ENCODE results near the gene HEXIM1.

Gene HEXIM1

GRCh38 chr17:45149037-45149668, 878 bp downstream of the HEXIM1 start:
- peak overlapping the region; percentile 76 to 92 (median 87) for H3K4me3 ChIP-seq
- peak overlapping the region; percentile 74 to 100 (median 86) for H3K27ac ChIP-seq
- H3K36me3 ChIP-seq, result peaks cover 0 to 21% (median 5%) of the 10 kb centered on the region in 11 experiments; a peak in 9 of 22 replicates

GRCh38 chr17:45149669-45150664, 1.7 kb downstream of the HEXIM1 start:
- peak overlapping the region; percentile 76 to 92 (median 87) for H3K4me3 ChIP-seq
- H3K9ac ChIP-seq, result peak overlapping the region; percentile 86 to 98 (median 91)
- no peaks in the 10 kb centered on the region for H3K27me3 ChIP-seq
- no peaks in the 10 kb centered on the region for H3K9me3 ChIP-seq (replicated peaks in 1 of 11)
- peaks cover 38 to 56% (median 42%) of the 10 kb centered on the region in 10 experiments for H3K4me1 ChIP-seq
- peak overlapping the region; percentile 75 to 95 (median 90) for H3K4me2 ChIP-seq
- TF ChIP-seq Cebpa-rat (IDR thresholded peaks at IDR 0.05), result no peak
- peaks cover 25 to 49% (median 39%) of the 10 kb centered on the region in 11 experiments for H4K20me1 ChIP-seq
- H3K27ac ChIP-seq, result peak overlapping the region; percentile 74 to 100 (median 86)
- peaks cover 0 to 21% (median 5%) of the 10 kb centered on the region in 11 experiments; a peak in 9 of 22 replicates for H3K36me3 ChIP-seq

More at GRCh38 chr17:45149037-45149668, 878 bp downstream of the HEXIM1 start:
- no peaks in the 10 kb centered on the region for H3K9me3 ChIP-seq (replicated peaks in 1 of 11)
- H3K27me3 ChIP-seq, result no peaks in the 10 kb centered on the region
- no peak for TF ChIP-seq Cebpa-rat (IDR thresholded peaks at IDR 0.05)
- H3K4me1 ChIP-seq, result peaks cover 46 to 60% (median 50%) of the 10 kb centered on the region in 10 experiments
- peaks cover 25 to 49% (median 38%) of the 10 kb centered on the region in 11 experiments for H4K20me1 ChIP-seq
- peak overlapping the region; percentile 86 to 98 (median 91) for H3K9ac ChIP-seq
- peak overlapping the region; percentile 75 to 95 (median 90) for H3K4me2 ChIP-seq

- H3K27me3 ChIP-seq, result no peaks in the 10 kb centered on the region
- H3K27ac ChIP-seq, result peak overlapping the region in 10 of 11 experiments; percentile 20 to 100 (median 84); a peak in 16 of 22 replicates
- H4K20me1 ChIP-seq, result peaks cover 35 to 50% (median 41%) of the 10 kb centered on the region in 11 experiments
- no peak for TF ChIP-seq Cebpa-rat (IDR thresholded peaks at IDR 0.05)
- peaks cover 38 to 56% (median 42%) of the 10 kb centered on the region in 10 experiments for H3K4me1 ChIP-seq
- peak overlapping the region; percentile 86 to 98 (median 91) for H3K9ac ChIP-seq
- H3K9me3 ChIP-seq (replicated peaks in 1 of 11), result no peaks in the 10 kb centered on the region
- H3K4me2 ChIP-seq, result peak overlapping the region; percentile 75 to 95 (median 90)
- H3K4me3 ChIP-seq, result peak overlapping the region; percentile 76 to 92 (median 87)
- peaks cover 0 to 21% (median 5%) of the 10 kb centered on the region in 11 experiments; a peak in 9 of 22 replicates for H3K36me3 ChIP-seq
Measured at GRCh38 chr17:45150911-45151809, 2.9 kb downstream of the HEXIM1 start.

- no peak overlapping the region for H3K4me3 ChIP-seq
- peaks cover 0 to 19% (median 4%) of the 10 kb centered on the region in 11 experiments; a peak in 10 of 22 replicates for H3K36me3 ChIP-seq
- no peak for TF ChIP-seq Cebpa-rat (IDR thresholded peaks at IDR 0.05)
- no peaks in the 10 kb centered on the region for H3K9me3 ChIP-seq (replicated peaks in 1 of 11)
- peak overlapping the region in 7 of 11 experiments; percentile 9 to 30 (median 26); a peak in 5 of 22 replicates for H3K27ac ChIP-seq
- peaks cover 19 to 70% (median 26%) of the 10 kb centered on the region in 11 experiments for H4K20me1 ChIP-seq
- peaks cover 41 to 84% (median 60%) of the 10 kb centered on the region in 10 experiments for H3K4me1 ChIP-seq
- H3K9ac ChIP-seq, result peak overlapping the region in 6 of 11 experiments; percentile 3 to 47 (median 34); a peak in 5 of 22 replicates
- peak overlapping the region in 8 of 11 experiments; percentile 2 to 57 (median 21); a peak in 12 of 22 replicates for H3K4me2 ChIP-seq
- H3K27me3 ChIP-seq, result no peaks in the 10 kb centered on the region
Measured at GRCh38 chr17:45155029-45155428, 6.8 kb downstream of the HEXIM1 start.

GRCh38 chr17:45155483-45155882, 7.2 kb downstream of the HEXIM1 start:
- peaks cover 0 to 17% (median 0%) of the 10 kb centered on the region in 11 experiments; a peak in 6 of 22 replicates for H3K36me3 ChIP-seq
- H3K4me2 ChIP-seq, result peak overlapping the region in 9 of 11 experiments; percentile 2 to 57 (median 21); a peak in 13 of 22 replicates
- no peaks in the 10 kb centered on the region for H3K9me3 ChIP-seq (replicated peaks in 1 of 11)
- peak overlapping the region in 6 of 11 experiments; percentile 3 to 47 (median 34); a peak in 6 of 22 replicates for H3K9ac ChIP-seq
- H3K4me1 ChIP-seq, result peaks cover 45 to 86% (median 61%) of the 10 kb centered on the region in 10 experiments
- peaks cover 14 to 66% (median 21%) of the 10 kb centered on the region in 11 experiments for H4K20me1 ChIP-seq
- H3K27me3 ChIP-seq, result no peaks in the 10 kb centered on the region
- H3K4me3 ChIP-seq, result no peak overlapping the region
- TF ChIP-seq Cebpa-rat (IDR thresholded peaks at IDR 0.05), result no peak
- peak overlapping the region in 7 of 11 experiments; percentile 9 to 30 (median 26); a peak in 9 of 22 replicates for H3K27ac ChIP-seq

GRCh38 chr17:45156242-45156641, 8.0 kb downstream of the HEXIM1 start:
- Histone ChIP-seq H3K36me3 (peaks cover 0 to 10% (median 0%) of the 10 kb centered on the region in 11 experiments; a peak in 6 of 22 replicates), H3K27ac (peak overlapping the region in 1 of 11 experiments; percentile 26; a peak in 1 of 22 replicates), H3K4me1 (peaks cover 38 to 80% (median 58%) of the 10 kb centered on the region in 10 experiments), H3K27me3 (no peaks in the 10 kb centered on the region), H3K4me2 (peak overlapping the region in 6 of 11 experiments; percentile 21 to 57 (median 26); a peak in 8 of 22 replicates), H3K4me3 (no peak overlapping the region), H3K9me3 (replicated peaks in 1 of 11) (no peaks in the 10 kb centered on the region), H4K20me1 (peaks cover 6 to 58% (median 13%) of the 10 kb centered on the region in 11 experiments), H3K9ac (peak overlapping the region in 2 of 11 experiments; percentile 34 to 35; a peak in 1 of 22 replicates)
- TF ChIP-seq Cebpa-rat (IDR thresholded peaks at IDR 0.05), result no peak

- Histone ChIP-seq H3K4me3 (peak overlapping the region; percentile 81 to 99 (median 92)), H3K9me3 (replicated peaks in 1 of 11) (no peaks in the 10 kb centered on the region), H4K20me1 (peaks cover 0 to 30% (median 0%) of the 10 kb centered on the region in 11 experiments; a peak in 6 of 22 replicates), H3K27me3 (no peaks in the 10 kb centered on the region), H3K4me2 (peak overlapping the region; percentile 65 to 95 (median 80)), H3K36me3 (peaks cover 0 to 10% (median 0%) of the 10 kb centered on the region in 11 experiments; a peak in 3 of 22 replicates), H3K27ac (peak overlapping the region; percentile 98 to 100 (median 100)), H3K4me1 (peaks cover 53 to 86% (median 73%) of the 10 kb centered on the region in 10 experiments), H3K9ac (peak overlapping the region; percentile 98 to 100 (median 100))
- TF ChIP-seq Cebpa-rat (IDR thresholded peaks at IDR 0.05), result peak in 5 of 11 experiments; percentile 48 to 83 (median 76); a peak in 6 of 22 replicates
Measured at GRCh38 chr17:45160447-45161287, 12.4 kb downstream of the HEXIM1 start.
